Stimulated activated CD4-positive, alpha-beta T cell treated with anti-CD3 and anti-CD28 coated beads, Interleukin-4, amount 100 ng/mL, for 48 hours (primary cell): ENCODE results near the gene SPATA6L.
"Not testable (repeated sequence)": the region's sequence is repeated elsewhere in the genome, so short reads cannot be mapped to it uniquely, and the experiment has no call there.

Experiments
- DNase-seq, 2 donors: peaks; one replicate each; pipeline ENCODE4 v3.0.0-alpha.2; 2020; ENCODE audit warnings: low read depth in 2 of 2

SPATA6L gene

GRCh38 chr9:4638968-4639367 is 27.3 kb downstream of the SPATA6L start:
- no peak for DNase-seq

GRCh38 chr9:4630836-4631235 is 35.4 kb downstream of the SPATA6L start:
- no peak for DNase-seq

- DNase-seq = no peak
Observed at GRCh38 chr9:4622016-4622415, 44.3 kb downstream of the SPATA6L start.

- no peak for DNase-seq
Observed at GRCh38 chr9:4620881-4621555, 45.3 kb downstream of the SPATA6L start.

- DNase-seq = no peak
Observed at GRCh38 chr9:4620057-4620765, 46.1 kb downstream of the SPATA6L start.

- DNase-seq = no peak
Observed at GRCh38 chr9:4618700-4619099, 47.6 kb downstream of the SPATA6L start.

- DNase-seq = no peak
Observed at GRCh38 chr9:4617752-4618151, 48.5 kb downstream of the SPATA6L start.

- DNase-seq = no peak
Observed at GRCh38 chr9:4615778-4616177, 50.5 kb downstream of the SPATA6L start.

GRCh38 chr9:4615251-4615650 is 51.0 kb downstream of the SPATA6L start:
- DNase-seq = no peak

GRCh38 chr9:4614627-4615026 is 51.7 kb downstream of the SPATA6L start:
- no peak for DNase-seq

- not testable (repeated sequence) for DNase-seq
Observed at GRCh38 chr9:4606033-4606432, 60.2 kb downstream of the SPATA6L start.

GRCh38 chr9:4604678-4605095 is 61.6 kb downstream of the SPATA6L start:
- peak; percentile 56 to 60 for DNase-seq

- DNase-seq = no peak
Observed at GRCh38 chr9:4603830-4604229, 62.5 kb downstream of the SPATA6L start.

GRCh38 chr9:4600368-4600767 is 65.9 kb downstream of the SPATA6L start:
- DNase-seq = no peak

GRCh38 chr9:4596165-4596922 is 69.9 kb downstream of the SPATA6L start:
- DNase-seq = no peak

- no peak for DNase-seq
Observed at GRCh38 chr9:4594994-4595393, 71.3 kb downstream of the SPATA6L start.

GRCh38 chr9:4594545-4594944 is 71.7 kb downstream of the SPATA6L start:
- DNase-seq = no peak

- no peak for DNase-seq
Observed at GRCh38 chr9:4592886-4593285, 73.4 kb downstream of the SPATA6L start.

- DNase-seq = no peak
Observed at GRCh38 chr9:4592295-4592694, 74.0 kb downstream of the SPATA6L start.

GRCh38 chr9:4591123-4591500 is 75.2 kb downstream of the SPATA6L start:
- DNase-seq = no peak

GRCh38 chr9:4590430-4591122 is 75.7 kb downstream of the SPATA6L start:
- no peak for DNase-seq

- no peak for DNase-seq
Observed at GRCh38 chr9:4588721-4589120, 77.6 kb downstream of the SPATA6L start.
